Measurements from ENCODE around the gene MYO1B.

The MYO1B gene

GRCh38 chr2:191350826-191351225 lies 105.6 kb downstream of the MYO1B start:
- Histone ChIP-seq H3K79me2 (ENCODE audit: insufficient read depth, low read depth) (no peaks in the 10 kb centered on the region), H3K4me3 (IDR thresholded peaks at IDR 0.05; ENCODE audit: insufficient read depth, low read depth, low read length) (no peak overlapping the region), H3K27me3 (ENCODE audit: insufficient read depth, low read depth) (no peaks in the 10 kb centered on the region), H3K9ac (no peak overlapping the region), H3K4me1 (ENCODE audit: low read depth, poor library complexity, severe bottlenecking) (peaks cover 4% of the 10 kb centered on the region), H3K27ac (no peak overlapping the region), H3K4me2 (no peak overlapping the region), H2AFZ (ENCODE audit: low read depth) (no peak overlapping the region), H3K36me3 (ENCODE audit: insufficient read depth) (no peaks in the 10 kb centered on the region), H4K20me1 (ENCODE audit: insufficient read depth) (no peaks in the 10 kb centered on the region)
- TF ChIP-seq CTCF (conservative IDR thresholded peaks at IDR 0.05; ENCODE audit: low read depth, low read length): no peak

GRCh38 chr2:191351298-191351697 lies 106.1 kb downstream of the MYO1B start:
- Histone ChIP-seq H3K79me2 (ENCODE audit: insufficient read depth, low read depth) (no peaks in the 10 kb centered on the region), H3K4me2 (no peak overlapping the region), H3K27ac (no peak overlapping the region), H3K4me1 (ENCODE audit: low read depth, poor library complexity, severe bottlenecking) (peaks cover 4% of the 10 kb centered on the region), H3K27me3 (ENCODE audit: insufficient read depth, low read depth) (no peaks in the 10 kb centered on the region), H4K20me1 (ENCODE audit: insufficient read depth) (no peaks in the 10 kb centered on the region), H3K36me3 (ENCODE audit: insufficient read depth) (no peaks in the 10 kb centered on the region), H3K4me3 (IDR thresholded peaks at IDR 0.05; ENCODE audit: insufficient read depth, low read depth, low read length) (no peak overlapping the region), H2AFZ (ENCODE audit: low read depth) (no peak overlapping the region), H3K9ac (no peak overlapping the region)
- TF ChIP-seq CTCF (conservative IDR thresholded peaks at IDR 0.05; ENCODE audit: low read depth, low read length): no peak

GRCh38 chr2:191351921-191352320 lies 106.7 kb downstream of the MYO1B start:
- Histone ChIP-seq H3K4me3 (IDR thresholded peaks at IDR 0.05; ENCODE audit: insufficient read depth, low read depth, low read length) (no peak overlapping the region), H4K20me1 (ENCODE audit: insufficient read depth) (no peaks in the 10 kb centered on the region), H3K27me3 (ENCODE audit: insufficient read depth, low read depth) (no peaks in the 10 kb centered on the region), H3K9ac (no peak overlapping the region), H3K4me1 (ENCODE audit: low read depth, poor library complexity, severe bottlenecking) (peaks cover 4% of the 10 kb centered on the region), H3K79me2 (ENCODE audit: insufficient read depth, low read depth) (no peaks in the 10 kb centered on the region), H2AFZ (ENCODE audit: low read depth) (no peak overlapping the region), H3K4me2 (no peak overlapping the region), H3K27ac (no peak overlapping the region), H3K36me3 (ENCODE audit: insufficient read depth) (no peaks in the 10 kb centered on the region)
- no peak for TF ChIP-seq CTCF (conservative IDR thresholded peaks at IDR 0.05; ENCODE audit: low read depth, low read length)

- H3K9ac ChIP-seq: no peak overlapping the region
- H3K36me3 ChIP-seq (ENCODE audit: insufficient read depth): no peaks in the 10 kb centered on the region
Measured at GRCh38 chr2:191352536-191352935, 107.3 kb downstream of the MYO1B start.

More at GRCh38 chr2:191352536-191352935, 107.3 kb downstream of the MYO1B start:
- Histone ChIP-seq H3K27me3 (ENCODE audit: insufficient read depth, low read depth) (no peaks in the 10 kb centered on the region), H4K20me1 (ENCODE audit: insufficient read depth) (no peaks in the 10 kb centered on the region), H2AFZ (ENCODE audit: low read depth) (no peak overlapping the region), H3K4me3 (IDR thresholded peaks at IDR 0.05; ENCODE audit: insufficient read depth, low read depth, low read length) (no peak overlapping the region), H3K27ac (no peak overlapping the region), H3K4me1 (ENCODE audit: low read depth, poor library complexity, severe bottlenecking) (peaks cover 4% of the 10 kb centered on the region), H3K4me2 (no peak overlapping the region), H3K79me2 (ENCODE audit: insufficient read depth, low read depth) (no peaks in the 10 kb centered on the region)
- no peak for TF ChIP-seq CTCF (conservative IDR thresholded peaks at IDR 0.05; ENCODE audit: low read depth, low read length)

Measured in KMS-11 (cell line).